Esophagus (tissue), 2 donors: ENCODE measurements around the gene PI4KA. TPM values are rescaled to one million over a fixed set of nuclear protein-coding genes. Genes with fewer than 3 reads are reported as not detected.

Experiments
- H3K27ac ChIP-seq, 2 donors: one replicate each; pipeline ENCODE4 v1.5.1; 2013; ENCODE audit warnings: low read depth in 2 of 2, mild to moderate bottlenecking in 2 of 2, inconsistent platforms in 1 of 2, low read length in 1 of 2, moderate library complexity in 1 of 2
- H3K27me3 ChIP-seq, 2 donors: one replicate each; pipeline ENCODE4 v1.6.1; 2013; ENCODE audit warnings: low read length in 2 of 2, control low read depth in 1 of 2, mild to moderate bottlenecking in 1 of 2; ENCODE audit not compliant: insufficient read depth in 2 of 2, control insufficient read depth in 1 of 2
- H3K36me3 ChIP-seq, 2 donors: one replicate each; pipeline ENCODE4 v1.6.1; 2013; ENCODE audit warnings: low read length in 1 of 2; ENCODE audit not compliant: control insufficient read depth in 2 of 2, insufficient read depth in 2 of 2
- H3K4me1 ChIP-seq, 2 donors: one replicate each; pipeline ENCODE4 v1.6.1; 2013; ENCODE audit warnings: low read length in 1 of 2; ENCODE audit not compliant: control insufficient read depth in 2 of 2, insufficient read depth in 2 of 2
- H3K4me3 ChIP-seq, 2 donors: one replicate each; pipeline ENCODE4 v1.5.1; 2013; ENCODE audit warnings: low read length in 2 of 2, mild to moderate bottlenecking in 2 of 2, low read depth in 1 of 2, moderate library complexity in 1 of 2
- H3K9me3 ChIP-seq, 2 donors: one replicate each; pipeline ENCODE4 v1.6.1; 2013; ENCODE audit warnings: mild to moderate bottlenecking in 2 of 2, low read depth in 1 of 2, low read length in 1 of 2, moderate library complexity in 1 of 2; ENCODE audit not compliant: control insufficient read depth in 2 of 2, insufficient read depth in 1 of 2
- WGBS, 2 donors: extraction: QIAGEN DNeasy Blood & Tissue Kit; methylation state at CpG; one replicate each; pipeline ENCODE4 v1.1.7; 2013; 5-methylcytosine and 5-hydroxymethylcytosine counted together
- polyA plus RNA-seq, 2 donors: library from polyadenylated mRNA; stranded (reverse); fragments of 200-250 nt; gene quantifications; one replicate each; pipeline ENCODE4 v1.2.3, GENCODE V29; 2013
- donor health status: healthy with polysubstance abuse.
- donor health status: Bipolar disorder and iron deficiency.

PI4KA gene
- polyA plus RNA-seq, 2 donors: 21.4 to 22.8 TPM

DNA sequence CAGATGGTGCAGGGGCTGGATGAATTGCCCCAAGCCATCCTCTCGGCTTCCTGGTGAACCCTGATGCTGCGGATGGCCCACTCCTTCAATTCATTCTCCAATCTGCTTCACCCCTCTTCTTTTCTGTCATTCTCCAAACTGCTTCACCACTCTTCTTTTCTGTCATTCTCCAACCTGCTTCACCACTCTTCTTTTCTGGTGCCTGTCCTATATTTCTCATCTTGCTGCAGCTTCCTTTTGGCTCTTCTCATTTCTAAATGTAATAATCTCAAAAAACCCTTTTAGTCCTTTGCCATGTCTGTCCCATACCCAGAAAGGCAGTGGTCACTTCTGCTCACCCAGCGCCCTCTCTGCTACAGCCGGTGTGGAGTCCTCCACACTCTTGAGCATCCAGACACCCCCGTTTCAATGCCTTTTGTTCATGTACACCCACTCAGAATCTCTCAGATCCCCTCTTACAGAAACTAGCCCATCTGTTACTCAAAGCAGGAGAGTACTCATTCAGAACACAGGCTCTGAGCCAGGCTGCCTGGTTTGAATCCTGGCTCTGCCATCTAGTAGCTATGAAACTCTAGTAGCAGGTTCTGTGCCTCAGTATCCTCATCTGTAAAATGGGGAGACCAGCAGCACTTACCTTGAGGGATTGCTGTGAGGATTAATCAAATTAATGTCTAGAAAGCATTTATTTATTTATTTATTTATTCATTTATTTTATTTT lies 69.8 kb downstream of the PI4KA start:
- H3K27ac ChIP-seq: no peak overlapping the region
- H3K27me3 ChIP-seq: no peaks in the 10 kb centered on the region
- no peaks in the 10 kb centered on the region for H3K4me1 ChIP-seq
- H3K9me3 ChIP-seq: no peaks in the 10 kb centered on the region
- peaks cover 20 to 26% of the 10 kb centered on the region in 2 donors for H3K36me3 ChIP-seq
- H3K4me3 ChIP-seq: no peak overlapping the region
- 95 to 98% methylated on average over 5 of the region's 5 CpGs for WGBS, 2 donors

- Histone ChIP-seq H3K36me3 (peaks cover 20 to 26% of the 10 kb centered on the region in 2 donors), H3K27ac (no peak overlapping the region), H3K27me3 (no peaks in the 10 kb centered on the region), H3K4me1 (no peaks in the 10 kb centered on the region), H3K9me3 (no peaks in the 10 kb centered on the region), H3K4me3 (no peak overlapping the region)
- WGBS, 2 donors: 92 to 96% methylated on average over 4 of the region's 4 CpGs
Observed at GRCh38 chr22:20787746-20788626, 70.6 kb downstream of the PI4KA start.

GRCh38 chr22:20787223-20787622 lies 71.4 kb downstream of the PI4KA start:
- Histone ChIP-seq H3K27ac (no peak overlapping the region), H3K9me3 (no peaks in the 10 kb centered on the region), H3K36me3 (peaks cover 20 to 22% of the 10 kb centered on the region in 2 donors), H3K27me3 (no peaks in the 10 kb centered on the region), H3K4me1 (no peaks in the 10 kb centered on the region), H3K4me3 (no peak overlapping the region)
- 97% methylated on average over 4 of the region's 4 CpGs for WGBS, 2 donors

- 80 to 83% methylated on average over 10 of the region's 10 CpGs for WGBS, 2 donors
- Histone ChIP-seq H3K27me3 (no peaks in the 10 kb centered on the region), H3K4me3 (no peak overlapping the region), H3K9me3 (no peaks in the 10 kb centered on the region), H3K27ac (no peak overlapping the region), H3K36me3 (peaks cover 20 to 22% of the 10 kb centered on the region in 2 donors), H3K4me1 (no peaks in the 10 kb centered on the region)
Observed at GRCh38 chr22:20786536-20786979, 72.1 kb downstream of the PI4KA start.

- H3K4me3 ChIP-seq: no peak overlapping the region
- H3K27me3 ChIP-seq: no peaks in the 10 kb centered on the region
- no peaks in the 10 kb centered on the region for H3K9me3 ChIP-seq
- no peak overlapping the region for H3K27ac ChIP-seq
- H3K4me1 ChIP-seq: no peaks in the 10 kb centered on the region
- H3K36me3 ChIP-seq: peaks cover 17 to 22% of the 10 kb centered on the region in 2 donors
- WGBS, 2 donors: 89 to 90% methylated on average over 8 of the region's 8 CpGs
Observed at GRCh38 chr22:20786048-20786447, 72.6 kb downstream of the PI4KA start.

- H3K27ac ChIP-seq: no peak overlapping the region
- H3K36me3 ChIP-seq: peaks cover 16 to 20% of the 10 kb centered on the region in 2 donors
- no peak overlapping the region for H3K4me3 ChIP-seq
- no peaks in the 10 kb centered on the region for H3K27me3 ChIP-seq
- WGBS, 2 donors: 90 to 94% methylated on average over 3 of the region's 3 CpGs
- no peaks in the 10 kb centered on the region for H3K4me1 ChIP-seq
- H3K9me3 ChIP-seq: no peaks in the 10 kb centered on the region
Observed at GRCh38 chr22:20785415-20785814, 73.2 kb downstream of the PI4KA start.

GRCh38 chr22:20783844-20784723 lies 74.5 kb downstream of the PI4KA start:
- 73 to 75% methylated on average over 14 of the region's 14 CpGs for WGBS, 2 donors
- H3K4me1 ChIP-seq: no peaks in the 10 kb centered on the region
- no peaks in the 10 kb centered on the region for H3K27me3 ChIP-seq
- no peak overlapping the region for H3K4me3 ChIP-seq
- no peaks in the 10 kb centered on the region for H3K9me3 ChIP-seq
- H3K36me3 ChIP-seq: peaks cover 16 to 24% of the 10 kb centered on the region in 2 donors
- H3K27ac ChIP-seq: no peak overlapping the region

DNA sequence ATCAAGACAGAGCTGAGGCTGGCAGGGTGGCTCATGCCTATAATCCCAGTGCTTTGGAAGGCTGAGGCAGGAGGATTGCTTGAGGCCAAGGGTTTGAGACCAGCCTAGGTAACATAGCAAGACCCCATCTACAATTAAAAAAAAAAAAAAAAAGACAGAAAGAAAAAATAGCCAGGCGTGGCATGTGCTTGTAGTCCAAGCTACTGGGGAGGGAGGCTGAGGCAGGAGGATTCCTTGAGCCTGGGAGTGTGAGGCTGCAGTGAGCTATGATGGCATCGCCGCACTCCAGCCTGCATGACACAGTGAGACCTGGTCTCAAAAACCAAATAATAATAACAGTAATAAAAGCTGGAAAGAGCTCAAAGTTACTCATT lies 75.3 kb downstream of the PI4KA start:
- Histone ChIP-seq H3K27me3 (no peaks in the 10 kb centered on the region), H3K4me3 (no peak overlapping the region), H3K9me3 (no peaks in the 10 kb centered on the region), H3K27ac (no peak overlapping the region), H3K36me3 (peaks cover 11 to 21% of the 10 kb centered on the region in 2 donors), H3K4me1 (no peaks in the 10 kb centered on the region)
- 93 to 100% methylated on average over 3 of the region's 3 CpGs for WGBS, 2 donors

GRCh38 chr22:20782596-20783299 lies 75.9 kb downstream of the PI4KA start:
- 94 to 95% methylated on average over 4 of the region's 4 CpGs for WGBS, 2 donors
- H3K4me1 ChIP-seq: no peaks in the 10 kb centered on the region
- no peak overlapping the region for H3K27ac ChIP-seq
- no peaks in the 10 kb centered on the region for H3K9me3 ChIP-seq
- no peaks in the 10 kb centered on the region for H3K27me3 ChIP-seq
- H3K36me3 ChIP-seq: peaks cover 9 to 17% of the 10 kb centered on the region in 2 donors
- no peak overlapping the region for H3K4me3 ChIP-seq
